ENCODE measurements around the gene GDPD1.
"Not testable (repeated sequence)": the region's sequence is repeated elsewhere in the genome, so short reads cannot be mapped to it uniquely, and the experiment has no call there.

The GDPD1 gene

GRCh38 chr17:59220328-59221158 lies at the start of gene GDPD1:
TSS of gene GDPD1 (plus strand) at chr17:59220511. CDS start at chr17:59220610, 99 bp downstream.
- no peaks in the 10 kb centered on the region for H3K36me3 Mint-ChIP-seq (ENCODE audit: low read depth)
- no peaks in the 10 kb centered on the region for H3K9me3 Mint-ChIP-seq
- peaks cover 19% of the 10 kb centered on the region for H3K4me1 Mint-ChIP-seq (ENCODE audit: low read depth)
- peak within 1 kb of the TSS; percentile 89 for H3K27ac Mint-ChIP-seq
- peak within 1 kb of the TSS; percentile 91 for H3K4me3 Mint-ChIP-seq
- no peaks in the 10 kb centered on the region for H3K27me3 Mint-ChIP-seq

DNA sequence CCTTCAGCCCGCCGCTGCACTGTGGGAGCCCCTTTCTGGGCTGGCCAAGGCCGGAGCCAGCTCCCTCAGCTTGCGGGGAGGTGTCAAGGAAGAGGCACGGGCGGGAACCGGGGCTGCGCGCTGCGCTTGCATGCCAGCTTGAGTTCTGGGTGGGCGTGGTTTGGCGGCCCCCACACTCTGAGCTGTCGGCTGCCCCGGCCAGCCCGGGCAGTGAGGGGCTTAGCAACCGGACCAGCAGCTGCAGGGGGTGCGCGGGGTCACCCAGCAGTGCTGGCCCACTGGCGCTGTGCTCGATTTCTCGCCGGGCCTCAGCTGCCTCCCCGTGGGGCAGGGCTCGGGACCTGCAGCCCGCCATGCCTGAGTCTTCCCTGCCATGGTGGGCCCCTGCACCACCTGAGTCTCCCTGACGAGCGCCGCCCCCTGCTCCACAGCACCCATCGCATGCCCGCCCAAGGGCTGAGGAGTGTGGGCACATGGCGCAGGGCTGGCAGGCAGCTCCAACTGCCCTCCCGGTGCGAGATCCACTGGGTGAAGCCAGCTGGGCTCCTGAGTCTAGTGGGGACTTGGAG lies 47.8 kb upstream of the GDPD1 start:
- Mint-ChIP-seq H3K27me3 (no peaks in the 10 kb centered on the region), H3K36me3 (ENCODE audit: low read depth) (peaks cover 36% of the 10 kb centered on the region), H3K27ac (no peak overlapping the region), H3K4me1 (ENCODE audit: low read depth) (peaks cover 4% of the 10 kb centered on the region), H3K4me3 (no peak overlapping the region), H3K9me3 (no peaks in the 10 kb centered on the region)

- H3K27me3 Mint-ChIP-seq, result no peaks in the 10 kb centered on the region
- H3K27ac Mint-ChIP-seq, result no peak overlapping the region
- no peak overlapping the region for H3K4me3 Mint-ChIP-seq
- peaks cover 32% of the 10 kb centered on the region for H3K36me3 Mint-ChIP-seq (ENCODE audit: low read depth)
- no peaks in the 10 kb centered on the region for H3K9me3 Mint-ChIP-seq
- H3K4me1 Mint-ChIP-seq (ENCODE audit: low read depth), result no peaks in the 10 kb centered on the region
Observed at GRCh38 chr17:59174671-59175070, 45.6 kb upstream of the GDPD1 start.

- Mint-ChIP-seq H3K36me3 (ENCODE audit: low read depth) (peaks cover 30% of the 10 kb centered on the region), H3K27ac (no peak overlapping the region), H3K4me1 (ENCODE audit: low read depth) (no peaks in the 10 kb centered on the region), H3K27me3 (no peaks in the 10 kb centered on the region), H3K4me3 (no peak overlapping the region), H3K9me3 (no peaks in the 10 kb centered on the region)
Observed at GRCh38 chr17:59175076-59175475, 45.2 kb upstream of the GDPD1 start.

- Mint-ChIP-seq H3K36me3 (ENCODE audit: low read depth) (peaks cover 10% of the 10 kb centered on the region), H3K9me3 (no peaks in the 10 kb centered on the region), H3K4me1 (ENCODE audit: low read depth) (no peaks in the 10 kb centered on the region)
Observed at GRCh38 chr17:59178266-59178985, 41.9 kb upstream of the GDPD1 start.

GRCh38 chr17:59179601-59180000 lies 40.7 kb upstream of the GDPD1 start:
- H3K9me3 Mint-ChIP-seq; H3K36me3 Mint-ChIP-seq (ENCODE audit: low read depth); H3K27me3 Mint-ChIP-seq; H3K4me3 Mint-ChIP-seq; H3K4me1 Mint-ChIP-seq (ENCODE audit: low read depth); H3K27ac Mint-ChIP-seq: not testable (repeated sequence)

More at GRCh38 chr17:59178266-59178985, 41.9 kb upstream of the GDPD1 start:
- H3K4me3 Mint-ChIP-seq, result no peak overlapping the region
- no peak overlapping the region for H3K27ac Mint-ChIP-seq
- H3K27me3 Mint-ChIP-seq, result no peaks in the 10 kb centered on the region

- H3K9me3 Mint-ChIP-seq, result no peaks in the 10 kb centered on the region
- H3K27me3 Mint-ChIP-seq, result no peaks in the 10 kb centered on the region
Observed at GRCh38 chr17:59180626-59181025, 39.7 kb upstream of the GDPD1 start.

DNA sequence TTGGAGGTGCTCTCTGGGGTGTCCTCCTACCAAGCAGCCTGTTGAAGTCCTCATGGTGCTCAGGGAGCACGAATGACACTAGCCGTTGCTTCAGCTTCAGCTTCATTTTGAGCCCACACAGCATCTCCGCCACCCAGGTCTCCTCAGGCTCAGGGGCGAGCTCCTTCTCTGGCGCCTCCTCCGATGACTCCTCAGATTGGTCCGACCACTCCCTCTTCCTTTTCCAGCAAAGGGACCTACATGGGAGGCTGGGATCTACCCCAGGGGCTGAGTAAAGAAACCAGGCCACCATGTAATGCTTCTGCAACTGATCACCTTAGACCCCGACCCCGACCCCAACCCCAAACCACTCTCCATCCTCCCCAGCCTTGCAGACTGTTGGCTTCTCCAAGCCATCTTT lies 38.8 kb upstream of the GDPD1 start:
- H3K36me3 Mint-ChIP-seq (ENCODE audit: low read depth), result peaks cover 11% of the 10 kb centered on the region
- no peaks in the 10 kb centered on the region for H3K27me3 Mint-ChIP-seq
- no peaks in the 10 kb centered on the region for H3K9me3 Mint-ChIP-seq
- H3K4me3 Mint-ChIP-seq, result no peak overlapping the region
- no peak overlapping the region for H3K27ac Mint-ChIP-seq
- H3K4me1 Mint-ChIP-seq (ENCODE audit: low read depth), result no peaks in the 10 kb centered on the region

More at GRCh38 chr17:59180626-59181025, 39.7 kb upstream of the GDPD1 start:
- Mint-ChIP-seq H3K4me3 (no peak overlapping the region), H3K4me1 (ENCODE audit: low read depth) (no peaks in the 10 kb centered on the region), H3K27ac (no peak overlapping the region), H3K36me3 (ENCODE audit: low read depth) (peaks cover 5% of the 10 kb centered on the region)

- Mint-ChIP-seq H3K36me3 (ENCODE audit: low read depth) (peaks cover 19% of the 10 kb centered on the region), H3K4me3 (no peak overlapping the region), H3K27me3 (no peaks in the 10 kb centered on the region)
Observed at GRCh38 chr17:59185997-59186396, 34.3 kb upstream of the GDPD1 start.

DNA sequence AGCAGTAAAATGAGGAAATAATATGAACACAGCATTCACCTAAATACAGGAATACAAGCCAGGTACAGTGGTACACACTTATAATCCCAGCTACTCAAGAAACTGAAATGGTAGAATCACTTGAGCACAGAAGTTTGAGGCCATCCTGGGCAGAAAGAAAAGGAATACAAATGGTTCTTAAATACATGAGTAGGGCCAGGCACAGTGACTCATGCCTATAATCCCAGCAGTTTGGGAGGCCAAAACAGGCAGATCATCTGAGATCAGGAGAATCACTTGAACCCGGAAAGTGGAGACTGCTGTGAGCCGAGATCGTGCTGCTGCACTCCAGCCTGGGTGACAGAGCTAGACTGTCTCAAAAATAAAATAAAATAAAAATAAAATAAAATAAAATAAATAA lies 33.5 kb upstream of the GDPD1 start:
- Mint-ChIP-seq H3K27ac (no peak overlapping the region), H3K36me3 (ENCODE audit: low read depth) (peaks cover 24% of the 10 kb centered on the region), H3K4me1 (ENCODE audit: low read depth) (no peaks in the 10 kb centered on the region), H3K27me3 (no peaks in the 10 kb centered on the region), H3K4me3 (no peak overlapping the region), H3K9me3 (no peaks in the 10 kb centered on the region)

More at GRCh38 chr17:59185997-59186396, 34.3 kb upstream of the GDPD1 start:
- H3K4me1 Mint-ChIP-seq (ENCODE audit: low read depth), result no peaks in the 10 kb centered on the region
- no peak overlapping the region for H3K27ac Mint-ChIP-seq
- no peaks in the 10 kb centered on the region for H3K9me3 Mint-ChIP-seq

- no peaks in the 10 kb centered on the region for H3K9me3 Mint-ChIP-seq
- H3K36me3 Mint-ChIP-seq (ENCODE audit: low read depth), result peaks cover 33% of the 10 kb centered on the region
- H3K27ac Mint-ChIP-seq, result no peak overlapping the region
Observed at GRCh38 chr17:59190806-59191205, 29.5 kb upstream of the GDPD1 start.

DNA sequence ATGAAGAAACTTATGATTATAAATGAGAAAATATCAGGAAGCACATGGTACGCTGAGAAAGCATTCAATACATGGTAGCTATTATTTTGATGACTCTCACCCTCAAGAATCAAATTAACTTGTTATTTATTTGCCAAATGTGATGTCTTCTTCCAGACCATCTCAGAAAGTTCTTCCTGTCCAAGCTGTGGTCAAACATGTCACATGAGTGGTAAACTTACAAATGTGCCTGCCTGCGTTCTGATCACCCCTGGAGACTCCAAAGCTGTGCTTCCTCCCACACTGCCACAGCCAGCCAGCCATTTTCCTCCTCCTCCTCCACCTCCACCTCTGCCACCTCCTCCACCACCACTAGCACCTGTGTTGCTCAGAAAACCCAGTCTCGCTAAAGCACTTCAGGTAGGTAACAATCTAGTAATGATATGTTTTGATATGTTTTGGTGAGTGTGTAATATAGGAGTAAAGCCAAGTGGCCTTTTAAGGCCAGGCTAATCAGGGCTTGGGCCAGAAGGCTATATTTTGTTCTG lies 26.9 kb upstream of the GDPD1 start:
- Mint-ChIP-seq H3K4me1 (ENCODE audit: low read depth) (no peaks in the 10 kb centered on the region), H3K4me3 (no peak overlapping the region), H3K36me3 (ENCODE audit: low read depth) (peaks cover 28% of the 10 kb centered on the region), H3K27ac (no peak overlapping the region), H3K27me3 (no peaks in the 10 kb centered on the region), H3K9me3 (no peaks in the 10 kb centered on the region)

More at GRCh38 chr17:59190806-59191205, 29.5 kb upstream of the GDPD1 start:
- no peaks in the 10 kb centered on the region for H3K27me3 Mint-ChIP-seq
- no peak overlapping the region for H3K4me3 Mint-ChIP-seq
- no peaks in the 10 kb centered on the region for H3K4me1 Mint-ChIP-seq (ENCODE audit: low read depth)

DNA sequence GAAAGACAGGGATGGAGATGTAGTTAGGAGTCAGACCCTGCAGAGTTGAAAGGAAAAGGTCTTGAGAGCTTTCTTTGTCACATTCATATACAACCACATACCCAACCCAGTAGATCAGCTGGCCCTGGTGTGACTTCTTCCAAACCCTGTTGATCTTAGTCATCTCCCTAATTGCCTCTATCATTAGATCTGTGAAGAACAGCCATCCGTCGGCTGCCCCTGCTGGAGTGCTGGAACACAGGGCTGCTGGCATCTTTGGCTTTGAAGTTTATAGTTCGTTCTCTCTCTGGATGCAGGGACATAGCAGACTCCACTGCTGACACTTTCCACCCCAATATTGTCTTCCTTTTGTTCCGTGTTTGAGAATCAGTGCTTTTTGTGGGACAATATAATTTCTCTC lies 20.9 kb upstream of the GDPD1 start:
- H3K36me3 Mint-ChIP-seq (ENCODE audit: low read depth), result peaks cover 28% of the 10 kb centered on the region
- no peaks in the 10 kb centered on the region for H3K9me3 Mint-ChIP-seq
- no peak overlapping the region for H3K27ac Mint-ChIP-seq
- no peak overlapping the region for H3K4me3 Mint-ChIP-seq
- H3K27me3 Mint-ChIP-seq, result no peaks in the 10 kb centered on the region
- no peaks in the 10 kb centered on the region for H3K4me1 Mint-ChIP-seq (ENCODE audit: low read depth)

- Mint-ChIP-seq H3K4me3 (no peak overlapping the region), H3K36me3 (ENCODE audit: low read depth) (peaks cover 24% of the 10 kb centered on the region), H3K27me3 (no peaks in the 10 kb centered on the region), H3K9me3 (no peaks in the 10 kb centered on the region), H3K4me1 (ENCODE audit: low read depth) (no peaks in the 10 kb centered on the region), H3K27ac (no peak overlapping the region)
Observed at GRCh38 chr17:59202320-59202719, 18.0 kb upstream of the GDPD1 start.

- Mint-ChIP-seq H3K27ac (no peak overlapping the region), H3K36me3 (ENCODE audit: low read depth) (peaks cover 5% of the 10 kb centered on the region), H3K27me3 (no peaks in the 10 kb centered on the region), H3K4me3 (no peak overlapping the region), H3K9me3 (no peaks in the 10 kb centered on the region), H3K4me1 (ENCODE audit: low read depth) (peaks cover 19% of the 10 kb centered on the region)
Observed at GRCh38 chr17:59219370-59219769, 941 bp upstream of the GDPD1 start.

All from stimulated activated naive CD8-positive, alpha-beta T cell treated with anti-CD3 and anti-CD28 coated beads, Interleukin-15, Interleukin-2, amounts not matched to agents 100 ng/mL and 50 ng/mL, for 24 hours (primary cell).